ENCODE measurements around the gene CD81.
"Not testable (repeated sequence)": the region's sequence is repeated elsewhere in the genome, so short reads cannot be mapped to it uniquely, and the experiment has no call there.

The CD81 gene

GRCh38 chr11:2359557-2359956, 17.6 kb upstream of the CD81 start:
- DNase-seq (ENCODE audit: low read depth) = no peak
- TF ChIP-seq CTCF (IDR thresholded peaks at IDR 0.05; ENCODE audit: low read depth, low read length, missing control alignments) = no peak
- no peak overlapping the region for H3K4me3 ChIP-seq (ENCODE audit: low read depth, low read length)

- no peak for DNase-seq (ENCODE audit: low read depth)
- no peak overlapping the region for H3K4me3 ChIP-seq (ENCODE audit: low read depth, low read length)
- no peak for TF ChIP-seq CTCF (IDR thresholded peaks at IDR 0.05; ENCODE audit: low read depth, low read length, missing control alignments)
Observed at GRCh38 chr11:2360081-2360642, 16.9 kb upstream of the CD81 start.

- no peak overlapping the region for H3K4me3 ChIP-seq (ENCODE audit: low read depth, low read length)
- no peak for DNase-seq (ENCODE audit: low read depth)
- no peak for TF ChIP-seq CTCF (IDR thresholded peaks at IDR 0.05; ENCODE audit: low read depth, low read length, missing control alignments)
Observed at GRCh38 chr11:2361565-2361964, 15.5 kb upstream of the CD81 start.

GRCh38 chr11:2362414-2362813, 14.7 kb upstream of the CD81 start:
- H3K4me3 ChIP-seq (ENCODE audit: low read depth, low read length) = no peak overlapping the region
- no peak for TF ChIP-seq CTCF (IDR thresholded peaks at IDR 0.05; ENCODE audit: low read depth, low read length, missing control alignments)
- DNase-seq (ENCODE audit: low read depth) = no peak

- DNase-seq (ENCODE audit: low read depth) = no peak
- no peak overlapping the region for H3K4me3 ChIP-seq (ENCODE audit: low read depth, low read length)
- no peak for TF ChIP-seq CTCF (IDR thresholded peaks at IDR 0.05; ENCODE audit: low read depth, low read length, missing control alignments)
Observed at GRCh38 chr11:2363130-2363529, 14.0 kb upstream of the CD81 start.

- no peak for TF ChIP-seq CTCF (IDR thresholded peaks at IDR 0.05; ENCODE audit: low read depth, low read length, missing control alignments)
- DNase-seq (ENCODE audit: low read depth) = no peak
- H3K4me3 ChIP-seq (ENCODE audit: low read depth, low read length) = no peak overlapping the region
Observed at GRCh38 chr11:2363577-2364370, 13.3 kb upstream of the CD81 start.

GRCh38 chr11:2364386-2364785, 12.7 kb upstream of the CD81 start:
- H3K4me3 ChIP-seq (ENCODE audit: low read depth, low read length); DNase-seq (ENCODE audit: low read depth): not testable (repeated sequence)

Data from GM12864 (cell line).